HepG2 (cell line): Measurements from ENCODE around the gene GPR162. TPM values are rescaled to one million over a fixed set of nuclear protein-coding genes. Genes with fewer than 3 reads are reported as not detected.
A peak's percentile ranks its signal among the peaks of the same experiment; 100 is the strongest.

ENCODE experiments used
- ARNTL ChIP-seq: sonication (generic); formaldehyde crosslinking; IDR thresholded peaks from 2 replicates; pipeline ENCODE4 v1.4.0; 2020; ENCODE audit warnings: mild to moderate bottlenecking, missing genetic modification reagents
- DNMT3B ChIP-seq: conservative IDR thresholded peaks from 2 replicates; pipeline ENCODE4 v1.6.1; 2016; ENCODE audit warnings: missing biosample characterization, control low read depth
- FOXA3 ChIP-seq: IDR thresholded peaks from 2 replicates; pipeline ENCODE4 v1.6.1; 2016; ENCODE audit warnings: missing genetic modification reagents, missing compliant biosample characterization
- GATA4 ChIP-seq: sonication (generic); IDR thresholded peaks from 2 replicates; pipeline ENCODE4 v1.6.1; 2016; ENCODE audit warnings: antibody characterized with exemption, low read depth, borderline replicate concordance
- GTF3A ChIP-seq: sonication (generic); formaldehyde crosslinking; conservative IDR thresholded peaks from 2 replicates; pipeline ENCODE4 v1.4.0; 2020; ENCODE audit warnings: mild to moderate bottlenecking, missing genetic modification reagents
- HCFC1 ChIP-seq: fragments of 150-350 bp; IDR thresholded peaks from 2 replicates; pipeline ENCODE4 v1.6.1; 2014; ENCODE audit warnings: low read depth, low read length
- HNRNPUL1 ChIP-seq: fragments of 200-400 bp; formaldehyde crosslinking; IDR thresholded peaks from 2 replicates; pipeline ENCODE4 v1.6.1; 2017; ENCODE audit warnings: low read depth, mild to moderate bottlenecking, low read length, moderate library complexity
- HOXA7 ChIP-seq: sonication (generic); formaldehyde crosslinking; IDR thresholded peaks from 2 replicates; pipeline ENCODE4 v1.8.1; 2022; ENCODE audit warnings: mild to moderate bottlenecking, missing genetic modification reagents, moderate library complexity
- MTA1 ChIP-seq: sonication (generic); formaldehyde crosslinking; IDR thresholded peaks from 2 replicates; pipeline ENCODE4 v1.4.0; 2020; ENCODE audit warnings: missing genetic modification reagents, mild to moderate bottlenecking, borderline replicate concordance
- RNF2 ChIP-seq: fragments of 450-650 bp; conservative IDR thresholded peaks from 2 replicates; pipeline ENCODE4 v1.6.1; 2016; ENCODE audit warnings: low read depth
- RXRA ChIP-seq: sonication (generic); formaldehyde crosslinking; IDR thresholded peaks from 2 replicates; pipeline ENCODE4 v1.5.1; 2020; ENCODE audit warnings: missing genetic modification reagents
- SETDB1 ChIP-seq: sonication (generic); formaldehyde crosslinking; IDR thresholded peaks from 2 replicates; pipeline ENCODE4 v1.5.1; 2020; ENCODE audit warnings: missing genetic modification reagents, mild to moderate bottlenecking, borderline replicate concordance
- SNAPC2 ChIP-seq: sonication (generic); formaldehyde crosslinking; IDR thresholded peaks from 2 replicates; pipeline ENCODE4 v1.8.1; 2022; ENCODE audit warnings: mild to moderate bottlenecking, missing genetic modification reagents
- ZNF124 ChIP-seq: sonication (generic); formaldehyde crosslinking; IDR thresholded peaks from 2 replicates; pipeline ENCODE4 v1.4.0; 2020; ENCODE audit warnings: missing genetic modification reagents
- ZNF136 ChIP-seq: sonication (generic); formaldehyde crosslinking; IDR thresholded peaks from 2 replicates; pipeline ENCODE4 v1.8.1; 2022; ENCODE audit warnings: low read depth, mild to moderate bottlenecking, moderate library complexity, missing genetic modification reagents
- ZNF274 ChIP-seq: sonication (generic); formaldehyde crosslinking; IDR thresholded peaks from 2 replicates; pipeline ENCODE4 v1.5.1; 2020; ENCODE audit warnings: mild to moderate bottlenecking, missing genetic modification reagents
- ZNF34 ChIP-seq: sonication (generic); formaldehyde crosslinking; IDR thresholded peaks from 2 replicates; pipeline ENCODE4 v1.4.0; 2020; ENCODE audit warnings: mild to moderate bottlenecking, missing genetic modification reagents, borderline replicate concordance
- ZNF792 ChIP-seq: IDR thresholded peaks from 2 replicates; pipeline ENCODE4 v1.6.1; 2016
- ZNF891 ChIP-seq: sonication (generic); formaldehyde crosslinking; IDR thresholded peaks from 2 replicates; pipeline ENCODE4 v1.5.0; 2020; ENCODE audit warnings: mild to moderate bottlenecking, missing genetic modification reagents
- ZSCAN25 ChIP-seq: sonication (generic); formaldehyde crosslinking; IDR thresholded peaks from 2 replicates; pipeline ENCODE4 v1.8.0; 2022; ENCODE audit warnings: mild to moderate bottlenecking, missing genetic modification reagents
- polyA plus RNA-seq, 8 experiments: library from polyadenylated mRNA; depleted of rRNA in 3 of 8; stranded (reverse) in 7 of 8; unstranded in 1 of 8; fragments of >200 nt; fragmentation: Illumina TruSeq in 4 of 8; extraction: Trizol in 4 of 8; gene quantifications; 2 replicates each; pipeline versions ENCODE4 v1.2.1 to v1.2.3, GENCODE V29; 2011 to 2016; ENCODE audit warnings: low read depth in 4 of 8, missing spikeins in 1 of 8, mixed read lengths in 1 of 8; ENCODE audit not compliant: insufficient read depth in 1 of 8
- total RNA-seq, 5 experiments: library from RNA; depleted of rRNA; stranded (reverse); fragments of >200 nt; fragmentation: Illumina TruSeq; extraction: Trizol; gene quantifications; 2 replicates each; pipeline ENCODE4 v1.2.3, GENCODE V29; 2016; ENCODE audit warnings: low read depth in 1 of 5
- TF ChIP-seq, protein P1 (sequence below), 2 experiments: sonication (generic) in 1 of 2; formaldehyde crosslinking in 1 of 2; IDR thresholded peaks; 2 replicates each; pipeline versions ENCODE4 v1.4.0 to v1.6.1; 2018 to 2020; ENCODE audit warnings: missing genetic modification reagents in 2 of 2, borderline replicate concordance in 1 of 2, low read depth in 1 of 2, mild to moderate bottlenecking in 1 of 2, missing biosample characterization in 1 of 2
- TF ChIP-seq, protein P2 (sequence below): IDR thresholded peaks from 2 replicates; pipeline ENCODE4 v1.6.1; 2016; ENCODE audit warnings: low read depth
- TF ChIP-seq, protein P3 (sequence below): sonication (generic); formaldehyde crosslinking; IDR thresholded peaks from 2 replicates; pipeline ENCODE4 v1.4.0; 2020; ENCODE audit warnings: mild to moderate bottlenecking, missing genetic modification reagents
- TF ChIP-seq, protein P4 (sequence below): sonication (generic); formaldehyde crosslinking; IDR thresholded peaks from 2 replicates; pipeline ENCODE4 v1.4.0; 2020; ENCODE audit warnings: missing genetic modification reagents, borderline replicate concordance
- TF ChIP-seq, protein P5 (sequence below): sonication (generic); formaldehyde crosslinking; IDR thresholded peaks from 2 replicates; pipeline ENCODE4 v1.4.0; 2020; ENCODE audit warnings: missing genetic modification reagents; ENCODE audit errors: not compliant biosample characterization

GPR162 gene
- total and polyA plus RNA-seq, 2 of the 13 experiments (the other 11 are each of a cell fraction or from before 2014, with no cell fraction given) = 0.08 TPM; not detected in 1

DNA sequence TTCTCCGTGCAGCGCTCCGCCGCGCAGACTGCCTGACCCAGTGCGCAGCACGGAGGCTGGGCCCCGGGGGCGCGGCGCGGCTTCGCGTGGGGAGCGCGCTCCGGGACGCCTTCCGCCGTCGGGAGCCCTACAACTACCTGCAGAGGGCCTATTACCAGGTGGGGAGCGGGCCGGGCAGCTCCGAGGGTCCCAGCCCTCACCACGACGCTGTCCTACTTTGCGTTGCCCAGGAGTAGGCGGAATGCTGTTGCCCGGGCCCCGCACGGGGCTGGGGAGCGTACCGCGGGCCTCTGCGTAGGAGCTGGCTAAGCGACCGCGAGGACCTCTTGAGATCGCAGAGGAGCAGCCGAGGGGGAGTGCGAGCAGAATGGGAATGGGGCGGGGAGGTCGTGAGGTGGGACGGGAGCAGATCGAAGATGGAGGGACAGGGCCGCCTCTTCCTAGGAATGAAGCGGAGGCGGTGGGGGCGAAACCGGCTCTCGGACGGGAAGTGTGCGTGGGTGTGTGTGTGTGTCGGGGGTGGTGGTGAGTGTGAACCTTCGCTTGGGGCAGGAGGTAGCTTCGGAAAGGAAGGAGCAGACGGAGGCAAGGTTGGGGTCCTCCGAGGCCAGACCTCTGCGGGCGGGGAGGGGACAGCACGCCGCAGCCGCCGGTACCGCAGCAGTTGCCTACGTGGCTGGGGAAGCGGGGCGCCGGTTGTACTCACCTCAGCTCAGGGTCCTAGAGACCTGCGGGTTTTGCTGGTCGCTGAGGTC is 7.3 kb downstream of the GPR162 start (continued):
- no peak for TF ChIP-seq ARNTL (CRISPR knock-in tag)
- TF ChIP-seq SETDB1 (CRISPR knock-in tag) = no peak
- TF ChIP-seq, protein P1, sequence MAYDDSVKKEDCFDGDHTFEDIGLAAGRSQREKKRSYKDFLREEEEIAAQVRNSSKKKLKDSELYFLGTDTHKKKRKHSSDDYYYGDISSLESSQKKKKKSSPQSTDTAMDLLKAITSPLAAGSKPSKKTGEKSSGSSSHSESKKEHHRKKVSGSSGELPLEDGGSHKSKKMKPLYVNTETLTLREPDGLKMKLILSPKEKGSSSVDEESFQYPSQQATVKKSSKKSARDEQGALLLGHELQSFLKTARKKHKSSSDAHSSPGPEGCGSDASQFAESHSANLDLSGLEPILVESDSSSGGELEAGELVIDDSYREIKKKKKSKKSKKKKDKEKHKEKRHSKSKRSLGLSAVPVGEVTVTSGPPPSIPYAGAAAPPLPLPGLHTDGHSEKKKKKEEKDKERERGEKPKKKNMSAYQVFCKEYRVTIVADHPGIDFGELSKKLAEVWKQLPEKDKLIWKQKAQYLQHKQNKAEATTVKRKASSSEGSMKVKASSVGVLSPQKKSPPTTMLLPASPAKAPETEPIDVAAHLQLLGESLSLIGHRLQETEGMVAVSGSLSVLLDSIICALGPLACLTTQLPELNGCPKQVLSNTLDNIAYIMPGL (CRISPR knock-in tag; IDR thresholded peaks at IDR 0.05; ENCODE audit: borderline replicate concordance in 1 of 2, low read depth in 1 of 2) = peak; percentile 43 to 92; a peak in 3 of 4 replicates
- TF ChIP-seq ZNF792 (CRISPR knock-in tag) = no peak
- TF ChIP-seq ZNF891 (CRISPR knock-in tag) = no peak
- no peak for TF ChIP-seq HOXA7
- TF ChIP-seq MTA1 (CRISPR knock-in tag) = no peak
- TF ChIP-seq RNF2 = no peak
- TF ChIP-seq, protein P2, sequence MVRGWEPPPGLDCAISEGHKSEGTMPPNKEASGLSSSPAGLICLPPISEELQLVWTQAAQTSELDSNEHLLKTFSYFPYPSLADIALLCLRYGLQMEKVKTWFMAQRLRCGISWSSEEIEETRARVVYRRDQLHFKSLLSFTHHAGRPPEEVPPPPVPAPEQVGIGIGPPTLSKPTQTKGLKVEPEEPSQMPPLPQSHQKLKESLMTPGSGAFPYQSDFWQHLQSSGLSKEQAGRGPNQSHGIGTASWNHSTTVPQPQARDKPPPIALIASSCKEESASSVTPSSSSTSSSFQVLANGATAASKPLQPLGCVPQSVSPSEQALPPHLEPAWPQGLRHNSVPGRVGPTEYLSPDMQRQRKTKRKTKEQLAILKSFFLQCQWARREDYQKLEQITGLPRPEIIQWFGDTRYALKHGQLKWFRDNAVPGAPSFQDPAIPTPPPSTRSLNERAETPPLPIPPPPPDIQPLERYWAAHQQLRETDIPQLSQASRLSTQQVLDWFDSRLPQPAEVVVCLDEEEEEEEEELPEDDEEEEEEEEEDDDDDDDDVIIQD (CRISPR knock-in tag) = no peak
- TF ChIP-seq, protein P3, sequence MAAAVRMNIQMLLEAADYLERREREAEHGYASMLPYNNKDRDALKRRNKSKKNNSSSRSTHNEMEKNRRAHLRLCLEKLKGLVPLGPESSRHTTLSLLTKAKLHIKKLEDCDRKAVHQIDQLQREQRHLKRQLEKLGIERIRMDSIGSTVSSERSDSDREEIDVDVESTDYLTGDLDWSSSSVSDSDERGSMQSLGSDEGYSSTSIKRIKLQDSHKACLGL (CRISPR knock-in tag) = peak; percentile 75
- no peak for TF ChIP-seq ZNF34 (CRISPR knock-in tag)
- TF ChIP-seq, protein P4, sequence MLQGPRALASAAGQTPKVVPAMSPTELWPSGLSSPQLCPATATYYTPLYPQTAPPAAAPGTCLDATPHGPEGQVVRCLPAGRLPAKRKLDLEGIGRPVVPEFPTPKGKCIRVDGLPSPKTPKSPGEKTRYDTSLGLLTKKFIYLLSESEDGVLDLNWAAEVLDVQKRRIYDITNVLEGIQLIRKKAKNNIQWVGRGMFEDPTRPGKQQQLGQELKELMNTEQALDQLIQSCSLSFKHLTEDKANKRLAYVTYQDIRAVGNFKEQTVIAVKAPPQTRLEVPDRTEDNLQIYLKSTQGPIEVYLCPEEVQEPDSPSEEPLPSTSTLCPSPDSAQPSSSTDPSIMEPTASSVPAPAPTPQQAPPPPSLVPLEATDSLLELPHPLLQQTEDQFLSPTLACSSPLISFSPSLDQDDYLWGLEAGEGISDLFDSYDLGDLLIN = no peak
- no peak; the same call in 1 of the 2 replicates for TF ChIP-seq ZSCAN25 (CRISPR knock-in tag)
- no peak for TF ChIP-seq GATA4
- TF ChIP-seq RXRA (CRISPR knock-in tag) = 0 out of 2 replicates have a peak, but pooled peaks have one; percentile 20
- TF ChIP-seq HCFC1 = no peak
- TF ChIP-seq FOXA3 (CRISPR knock-in tag) = no peak; the same call in 1 of the 2 replicates
- TF ChIP-seq GTF3A (CRISPR knock-in tag) = no peak
- TF ChIP-seq DNMT3B = no peak
- TF ChIP-seq SNAPC2 = 0 out of 2 replicates have a peak, but pooled peaks have one; percentile 42
- no peak for TF ChIP-seq HNRNPUL1
- TF ChIP-seq ZNF124 (CRISPR knock-in tag) = no peak
- TF ChIP-seq, protein P5, sequence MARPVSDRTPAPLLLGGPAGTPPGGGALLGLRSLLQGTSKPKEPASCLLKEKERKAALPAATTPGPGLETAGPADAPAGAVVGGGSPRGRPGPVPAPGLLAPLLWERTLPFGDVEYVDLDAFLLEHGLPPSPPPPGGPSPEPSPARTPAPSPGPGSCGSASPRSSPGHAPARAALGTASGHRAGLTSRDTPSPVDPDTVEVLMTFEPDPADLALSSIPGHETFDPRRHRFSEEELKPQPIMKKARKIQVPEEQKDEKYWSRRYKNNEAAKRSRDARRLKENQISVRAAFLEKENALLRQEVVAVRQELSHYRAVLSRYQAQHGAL (CRISPR knock-in tag) = no peak
- TF ChIP-seq ZNF136 (CRISPR knock-in tag) = no peak
- no peak; the same call in 1 of the 2 replicates for TF ChIP-seq ZNF274
